WTC11 (cell line): ENCODE measurements around the gene HES2. TPM values are rescaled to one million over a fixed set of nuclear protein-coding genes. Genes with fewer than 3 reads are reported as not detected.
"Not testable (repeated sequence)": the region's sequence is repeated elsewhere in the genome, so short reads cannot be mapped to it uniquely, and the experiment has no call there.

ENCODE experiments used
- ATAC-seq: fragments of 200-7000 bp; cut with Tn5 transposase; 2 replicates; pipeline ENCODE4 v1.10.0; 2021; ENCODE audit warnings: mild to moderate bottlenecking, moderate library complexity
- CTCF ChIA-PET: fragments of 300-600 bp; sonication (Branson Sonifier 250); formaldehyde crosslinking; loops from one replicate; lab custom pipeline; 2021; ENCODE audit warnings: antibody characterized with exemption; lab: Charles Lee
- POLR2A ChIA-PET: fragments of 350-600 bp; sonication (Branson Sonifier 250); formaldehyde crosslinking; loops from one replicate; lab custom pipeline; 2021; ENCODE audit warnings: antibody characterized with exemption; lab: Charles Lee
- DNase-seq: peaks from one replicate; pipeline ENCODE4 v3.0.0; 2021; ENCODE audit warnings: low spot score
- H3K27ac Mint-ChIP-seq: 2 replicates; pipeline ENCODE4 v1.8.0; 2021; ENCODE audit warnings: mixed read lengths
- H3K27me3 Mint-ChIP-seq: 2 replicates; pipeline ENCODE4 v1.8.0; 2021; ENCODE audit warnings: low read depth, mild to moderate bottlenecking, moderate library complexity, mixed read lengths
- H3K36me3 Mint-ChIP-seq: 2 replicates; pipeline ENCODE4 v1.8.0; 2021; ENCODE audit warnings: mixed read lengths
- H3K4me1 Mint-ChIP-seq: 2 replicates; pipeline ENCODE4 v1.8.0; 2022; ENCODE audit warnings: mixed read lengths
- H3K4me3 Mint-ChIP-seq: 2 replicates; pipeline ENCODE4 v1.8.0; 2021; ENCODE audit warnings: mild to moderate bottlenecking, moderate library complexity, mixed read lengths
- H3K9me3 Mint-ChIP-seq: 2 replicates; pipeline ENCODE4 v1.8.0; 2021; ENCODE audit warnings: mixed read lengths
- microRNA-seq: library from miRNA; unstranded; fragments of <30 nt; microRNA quantifications from one replicate; pipeline ENCODE4 v1.2.0, GENCODE V29; 2022; ENCODE audit warnings: borderline number of aligned reads
- total RNA-seq: library from RNA; stranded (reverse); gene quantifications from 3 replicates; pipeline ENCODE4 v1.2.3, GENCODE V29; 2021
- TF ChIP-seq, protein P1 (sequence below): fragments of 200-600 bp; IDR thresholded peaks from 2 replicates; pipeline ENCODE4 v1.8.0; 2022; ENCODE audit warnings: antibody characterized with exemption

The HES2 gene
- total RNA-seq, 1 experiment from 2014 or later, result 2.7 TPM

DNA sequence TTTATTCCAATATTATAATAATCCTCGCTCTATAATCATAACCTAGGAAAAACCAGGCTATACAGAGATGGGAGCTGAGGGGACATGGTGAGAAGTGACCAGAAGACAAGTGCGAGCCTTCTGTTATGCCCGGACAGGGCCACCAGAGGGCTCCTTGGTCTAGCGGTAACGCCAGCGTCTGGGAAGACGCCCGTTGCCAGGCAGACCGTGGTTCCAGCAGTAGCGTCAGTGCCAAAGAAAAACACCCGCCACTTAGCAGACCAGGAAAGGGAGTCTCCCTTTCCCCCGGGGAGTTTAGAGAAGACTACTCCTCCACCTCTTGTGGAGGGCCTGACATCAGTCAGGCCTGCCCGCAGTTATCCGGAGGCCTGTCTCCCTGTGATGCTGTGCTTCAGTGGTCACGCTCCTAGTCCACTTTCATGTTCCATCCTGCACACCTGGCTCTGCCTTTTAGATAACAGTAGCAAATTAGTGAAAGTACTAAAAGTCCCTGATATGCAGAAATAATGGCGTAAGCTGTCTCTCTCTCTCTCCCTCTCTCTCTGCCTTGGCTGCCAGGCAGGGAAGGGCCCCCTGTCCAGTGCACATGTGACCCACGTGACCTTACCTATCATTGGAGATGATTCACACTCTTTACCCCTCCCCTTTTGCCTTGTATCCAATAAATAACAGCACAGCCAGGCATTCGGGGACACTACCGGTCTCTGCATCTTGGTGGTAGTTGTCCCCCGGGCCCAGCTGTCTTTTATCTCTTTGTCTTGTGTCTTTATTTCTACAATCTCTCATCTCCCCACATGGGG lies 56.4 kb downstream of the HES2 start:
- TF ChIP-seq, protein P1, sequence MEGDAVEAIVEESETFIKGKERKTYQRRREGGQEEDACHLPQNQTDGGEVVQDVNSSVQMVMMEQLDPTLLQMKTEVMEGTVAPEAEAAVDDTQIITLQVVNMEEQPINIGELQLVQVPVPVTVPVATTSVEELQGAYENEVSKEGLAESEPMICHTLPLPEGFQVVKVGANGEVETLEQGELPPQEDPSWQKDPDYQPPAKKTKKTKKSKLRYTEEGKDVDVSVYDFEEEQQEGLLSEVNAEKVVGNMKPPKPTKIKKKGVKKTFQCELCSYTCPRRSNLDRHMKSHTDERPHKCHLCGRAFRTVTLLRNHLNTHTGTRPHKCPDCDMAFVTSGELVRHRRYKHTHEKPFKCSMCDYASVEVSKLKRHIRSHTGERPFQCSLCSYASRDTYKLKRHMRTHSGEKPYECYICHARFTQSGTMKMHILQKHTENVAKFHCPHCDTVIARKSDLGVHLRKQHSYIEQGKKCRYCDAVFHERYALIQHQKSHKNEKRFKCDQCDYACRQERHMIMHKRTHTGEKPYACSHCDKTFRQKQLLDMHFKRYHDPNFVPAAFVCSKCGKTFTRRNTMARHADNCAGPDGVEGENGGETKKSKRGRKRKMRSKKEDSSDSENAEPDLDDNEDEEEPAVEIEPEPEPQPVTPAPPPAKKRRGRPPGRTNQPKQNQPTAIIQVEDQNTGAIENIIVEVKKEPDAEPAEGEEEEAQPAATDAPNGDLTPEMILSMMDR, result peak; percentile 46; the same call in 1 of the 2 replicates
- not testable (repeated sequence) for H3K27ac Mint-ChIP-seq, ATAC-seq, H3K27me3 Mint-ChIP-seq, H3K4me3 Mint-ChIP-seq, H3K36me3 Mint-ChIP-seq, H3K9me3 Mint-ChIP-seq
- ChIA-PET POLR2A (interaction anchor here (0.6 kb wide), 1 partner anchor 331 kb away, joined by 8 read pairs; no protein-coding TSS in a partner anchor), CTCF (interaction anchor here (0.6 to 5.1 kb wide), 22 partner anchors 11 to 328 kb away, joined by 3 to 21 read pairs (median 6); partner anchors contain the start of genes ACOT7 and HES2)
- peak; percentile 78 for DNase-seq
- H3K4me1 Mint-ChIP-seq, result peaks cover 33% of the 10 kb centered on the region

Small RNAs within 50 kb of the gene (microRNA-seq; reads per million reads assigned to microRNA genes)
- not detected for gene MIR4252

Other genes with a start within 250 kb of the HES2 start
- gene CHD5, start 239.6 kb downstream of the HES2 start, total RNA-seq, result 1.6 to 2.4 TPM (median 1.6 TPM) in 3 replicates
- 441 to 512 TPM (median 491 TPM) in 3 replicates for gene RPL22, start 220.3 kb downstream of the HES2 start, total RNA-seq
- gene RNF207, start 213.8 kb downstream of the HES2 start, total RNA-seq, result 9.2 to 14.0 TPM (median 12.9 TPM) in 3 replicates
- 105 to 113 TPM (median 107 TPM) in 3 replicates for gene ICMT, start 184.0 kb downstream of the HES2 start, total RNA-seq
- gene HES3, start 175.7 kb downstream of the HES2 start, total RNA-seq, result 74.7 to 78.7 TPM (median 78.3 TPM) in 3 replicates
- 13.4 to 14.8 TPM (median 14.6 TPM) in 3 replicates for gene GPR153, start 158.8 kb downstream of the HES2 start, total RNA-seq
- 133 to 151 TPM (median 137 TPM) in 3 replicates for gene ACOT7, start 26.2 kb downstream of the HES2 start, total RNA-seq
- 46.1 to 70.3 TPM (median 68.1 TPM) in 3 replicates for gene ESPN, start 4.9 kb upstream of the HES2 start, total RNA-seq
- 19.5 to 26.1 TPM (median 22.6 TPM) in 3 replicates for gene TNFRSF25, start 46.3 kb upstream of the HES2 start, total RNA-seq
- 27.5 to 32.0 TPM (median 30.8 TPM) in 3 replicates for gene PLEKHG5, start 71.7 kb upstream of the HES2 start, total RNA-seq
- 36.0 to 37.4 TPM (median 37.4 TPM) in 3 replicates for gene NOL9, start 134.6 kb upstream of the HES2 start, total RNA-seq
- 0.11 to 0.16 TPM in 2 of 3 replicates, not detected in the other for gene TAS1R1, start 135.4 kb upstream of the HES2 start, total RNA-seq
- 29.1 to 37.5 TPM (median 31.0 TPM) in 3 replicates for gene ZBTB48, start 160.1 kb upstream of the HES2 start, total RNA-seq
- 15.1 to 17.6 TPM (median 15.3 TPM) in 3 replicates for gene KLHL21, start 182.9 kb upstream of the HES2 start, total RNA-seq
- gene PHF13, start 193.8 kb upstream of the HES2 start, total RNA-seq, result 39.6 to 40.0 TPM (median 40.0 TPM) in 3 replicates
- 14.8 to 17.4 TPM (median 15.0 TPM) in 3 replicates for gene THAP3, start 204.9 kb upstream of the HES2 start, total RNA-seq